Measurements from ENCODE around the gene SPOP.
A peak's percentile ranks its signal among the peaks of the same experiment; 100 is the strongest.

Gene SPOP

DNA sequence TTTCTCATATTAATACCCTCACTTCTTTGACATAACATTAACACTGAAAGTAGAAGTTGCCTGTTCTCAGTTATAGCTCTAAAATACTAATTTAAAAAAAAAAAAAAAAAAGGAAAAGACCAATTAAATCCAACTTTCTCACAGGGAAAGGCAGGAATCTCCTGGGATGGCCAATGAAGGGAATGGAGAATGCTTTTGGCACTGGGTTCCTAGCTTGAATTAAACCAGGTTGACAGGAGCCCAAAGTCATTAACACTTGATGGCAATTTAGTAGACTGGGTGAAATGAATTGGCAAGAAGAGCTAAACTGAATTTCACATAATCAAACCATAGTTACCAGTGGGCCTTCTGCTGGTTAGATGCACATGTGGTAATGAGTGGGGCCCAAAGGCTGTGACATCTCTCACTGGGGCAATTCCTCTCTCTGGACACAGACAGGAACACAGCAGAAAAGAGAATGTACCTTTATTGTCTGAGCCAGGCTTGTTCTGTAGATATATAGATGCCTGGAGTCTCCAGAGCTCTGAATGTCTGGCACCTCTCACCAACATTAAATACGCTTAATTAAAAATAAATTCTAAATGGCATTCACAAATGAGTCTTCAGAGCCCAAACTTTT, 64.6 kb downstream of the SPOP start:
- no peak overlapping the region for H3K27ac Mint-ChIP-seq
- H3K36me3 Mint-ChIP-seq (ENCODE audit: low read depth) = peaks cover 46% of the 10 kb centered on the region
- H3K4me1 Mint-ChIP-seq = peaks cover 15% of the 10 kb centered on the region
- H3K9me3 Mint-ChIP-seq = no peaks in the 10 kb centered on the region
- no peak overlapping the region for H3K4me3 Mint-ChIP-seq
- TF ChIP-seq, protein P1, sequence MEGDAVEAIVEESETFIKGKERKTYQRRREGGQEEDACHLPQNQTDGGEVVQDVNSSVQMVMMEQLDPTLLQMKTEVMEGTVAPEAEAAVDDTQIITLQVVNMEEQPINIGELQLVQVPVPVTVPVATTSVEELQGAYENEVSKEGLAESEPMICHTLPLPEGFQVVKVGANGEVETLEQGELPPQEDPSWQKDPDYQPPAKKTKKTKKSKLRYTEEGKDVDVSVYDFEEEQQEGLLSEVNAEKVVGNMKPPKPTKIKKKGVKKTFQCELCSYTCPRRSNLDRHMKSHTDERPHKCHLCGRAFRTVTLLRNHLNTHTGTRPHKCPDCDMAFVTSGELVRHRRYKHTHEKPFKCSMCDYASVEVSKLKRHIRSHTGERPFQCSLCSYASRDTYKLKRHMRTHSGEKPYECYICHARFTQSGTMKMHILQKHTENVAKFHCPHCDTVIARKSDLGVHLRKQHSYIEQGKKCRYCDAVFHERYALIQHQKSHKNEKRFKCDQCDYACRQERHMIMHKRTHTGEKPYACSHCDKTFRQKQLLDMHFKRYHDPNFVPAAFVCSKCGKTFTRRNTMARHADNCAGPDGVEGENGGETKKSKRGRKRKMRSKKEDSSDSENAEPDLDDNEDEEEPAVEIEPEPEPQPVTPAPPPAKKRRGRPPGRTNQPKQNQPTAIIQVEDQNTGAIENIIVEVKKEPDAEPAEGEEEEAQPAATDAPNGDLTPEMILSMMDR (IDR thresholded peaks at IDR 0.05; ENCODE audit: unreplicated experiment in 3 of 3) = no peak
- no peaks in the 10 kb centered on the region for H3K27me3 Mint-ChIP-seq (ENCODE audit: low read depth)

DNA sequence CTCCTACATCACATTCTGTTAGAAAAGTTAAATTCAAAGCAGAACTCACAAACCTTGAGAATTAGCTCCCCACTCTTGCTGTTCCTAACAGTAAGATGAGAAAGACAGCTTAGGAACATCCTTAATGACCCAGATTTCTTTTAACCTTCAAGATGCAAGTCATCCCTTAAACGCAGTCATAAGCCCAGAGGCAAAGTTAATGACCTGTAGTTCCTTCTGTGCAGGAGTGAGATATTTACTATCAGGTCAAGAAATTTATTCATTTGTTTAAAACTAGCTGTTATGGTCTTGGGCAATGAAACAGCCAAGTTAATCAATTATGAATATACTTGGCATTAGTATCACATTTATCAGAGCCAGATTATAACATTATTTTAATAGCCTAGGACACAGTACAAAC, 65.2 kb downstream of the SPOP start:
- Mint-ChIP-seq H3K4me1 (peaks cover 15% of the 10 kb centered on the region), H3K36me3 (ENCODE audit: low read depth) (peaks cover 44% of the 10 kb centered on the region), H3K27me3 (ENCODE audit: low read depth) (no peaks in the 10 kb centered on the region), H3K27ac (peak overlapping the region in 2 of 3 experiments; percentile 8 to 39), H3K4me3 (no peak overlapping the region), H3K9me3 (no peaks in the 10 kb centered on the region)
- TF ChIP-seq, protein P1 (IDR thresholded peaks at IDR 0.05; ENCODE audit: unreplicated experiment in 3 of 3) = no peak

- Mint-ChIP-seq H3K9me3 (no peaks in the 10 kb centered on the region), H3K27ac (no peak overlapping the region), H3K36me3 (ENCODE audit: low read depth) (peaks cover 43% of the 10 kb centered on the region), H3K27me3 (ENCODE audit: low read depth) (no peaks in the 10 kb centered on the region), H3K4me1 (peaks cover 5% of the 10 kb centered on the region), H3K4me3 (no peak overlapping the region)
- TF ChIP-seq, protein P1 (IDR thresholded peaks at IDR 0.05; ENCODE audit: unreplicated experiment in 3 of 3) = no peak
Measured at GRCh38 chr17:49610883-49611584, 66.9 kb downstream of the SPOP start.

DNA sequence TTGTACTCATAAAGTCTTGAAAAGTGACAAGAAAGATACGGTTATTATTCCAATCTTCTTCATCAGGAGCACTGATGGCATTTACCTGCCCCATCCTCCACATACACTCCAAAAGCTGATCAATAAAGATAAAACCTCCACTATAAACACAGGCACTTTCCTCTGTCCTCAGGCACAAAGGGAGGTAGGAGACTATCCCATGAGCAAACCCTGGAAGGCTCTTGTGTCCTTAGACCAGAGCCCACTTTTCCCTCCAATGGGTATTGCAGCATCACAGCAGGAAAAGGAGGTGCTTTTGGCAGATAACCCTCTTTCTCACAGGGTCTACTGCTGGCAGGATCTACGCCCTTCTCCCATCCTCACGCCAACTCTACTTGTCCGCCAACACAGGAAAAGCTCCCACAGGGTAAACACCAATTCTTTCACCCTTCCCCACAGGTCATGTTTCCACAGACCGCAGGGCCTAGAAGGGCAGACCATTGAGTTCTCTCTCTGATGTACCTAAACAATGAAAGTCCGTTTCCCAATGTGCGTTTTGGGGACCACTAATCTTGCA, 73.5 kb downstream of the SPOP start:
- Mint-ChIP-seq H3K36me3 (ENCODE audit: low read depth) (peaks cover 71% of the 10 kb centered on the region), H3K27me3 (ENCODE audit: low read depth) (no peaks in the 10 kb centered on the region), H3K9me3 (no peaks in the 10 kb centered on the region), H3K4me3 (no peak overlapping the region), H3K27ac (no peak overlapping the region), H3K4me1 (no peaks in the 10 kb centered on the region)
- TF ChIP-seq, protein P1 (IDR thresholded peaks at IDR 0.05; ENCODE audit: unreplicated experiment in 3 of 3) = no peak

- Mint-ChIP-seq H3K27me3 (ENCODE audit: low read depth) (no peaks in the 10 kb centered on the region), H3K36me3 (ENCODE audit: low read depth) (peaks cover 72% of the 10 kb centered on the region), H3K9me3 (no peaks in the 10 kb centered on the region), H3K4me1 (no peaks in the 10 kb centered on the region), H3K27ac (no peak overlapping the region), H3K4me3 (no peak overlapping the region)
- TF ChIP-seq, protein P1 (IDR thresholded peaks at IDR 0.05; ENCODE audit: unreplicated experiment in 3 of 3) = no peak
Measured at GRCh38 chr17:49603720-49604119, 74.2 kb downstream of the SPOP start.

Measured in nephron (organoid).